Tibial nerve (tissue), 4 donors: Measurements from ENCODE around the gene PDE8B.

ENCODE experiments used
- EP300 ChIP-seq, 2 donors: sonication (generic); formaldehyde crosslinking; IDR thresholded peaks; one replicate each; pipeline ENCODE4 v1.6.1; 2017; ENCODE audit warnings: antibody characterized with exemption in 2 of 2, mild to moderate bottlenecking in 1 of 2
- POLR2A ChIP-seq, 2 donors: fragments of 450-650 bp; IDR thresholded peaks; one replicate each; pipeline ENCODE4 v1.6.1; 2017; ENCODE audit warnings: antibody characterized with exemption in 2 of 2, mild to moderate bottlenecking in 2 of 2, moderate library complexity in 2 of 2
- TF ChIP-seq, protein P1 (sequence below), 5 experiments: fragments of 200-600 bp in 3 of 5; fragments of 450-650 bp in 2 of 5; sonication (generic) in 3 of 5; IDR thresholded peaks; one replicate each; pipeline ENCODE4 v1.5.1; 2016 to 2019; ENCODE audit warnings: antibody characterized with exemption in 5 of 5, mild to moderate bottlenecking in 3 of 5, moderate library complexity in 2 of 5

DNA sequence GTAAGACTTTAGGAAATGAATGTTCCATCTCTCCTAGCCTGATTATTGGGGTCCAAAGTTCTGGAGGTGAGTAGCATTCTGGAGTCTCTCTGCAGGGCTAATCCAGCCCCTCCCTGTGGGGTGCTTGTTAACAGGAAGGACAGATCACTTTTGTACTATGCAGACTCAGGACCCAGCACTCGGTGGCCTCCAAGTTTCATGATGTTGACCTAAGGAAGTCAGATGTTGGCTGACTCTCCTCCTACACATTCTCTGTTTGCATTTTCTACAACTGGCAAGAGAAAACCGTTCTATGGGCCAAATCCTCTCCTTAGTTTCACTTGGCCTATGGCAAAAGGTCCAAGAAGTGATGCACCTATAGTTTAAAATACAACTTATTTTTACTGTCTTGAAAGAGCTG is 5.5 kb upstream of the PDE8B start:
- TF ChIP-seq POLR2A (IDR thresholded peaks at IDR 0.05) (no peak), EP300 (IDR thresholded peaks at IDR 0.05) (no peak)
- TF ChIP-seq, protein P1, sequence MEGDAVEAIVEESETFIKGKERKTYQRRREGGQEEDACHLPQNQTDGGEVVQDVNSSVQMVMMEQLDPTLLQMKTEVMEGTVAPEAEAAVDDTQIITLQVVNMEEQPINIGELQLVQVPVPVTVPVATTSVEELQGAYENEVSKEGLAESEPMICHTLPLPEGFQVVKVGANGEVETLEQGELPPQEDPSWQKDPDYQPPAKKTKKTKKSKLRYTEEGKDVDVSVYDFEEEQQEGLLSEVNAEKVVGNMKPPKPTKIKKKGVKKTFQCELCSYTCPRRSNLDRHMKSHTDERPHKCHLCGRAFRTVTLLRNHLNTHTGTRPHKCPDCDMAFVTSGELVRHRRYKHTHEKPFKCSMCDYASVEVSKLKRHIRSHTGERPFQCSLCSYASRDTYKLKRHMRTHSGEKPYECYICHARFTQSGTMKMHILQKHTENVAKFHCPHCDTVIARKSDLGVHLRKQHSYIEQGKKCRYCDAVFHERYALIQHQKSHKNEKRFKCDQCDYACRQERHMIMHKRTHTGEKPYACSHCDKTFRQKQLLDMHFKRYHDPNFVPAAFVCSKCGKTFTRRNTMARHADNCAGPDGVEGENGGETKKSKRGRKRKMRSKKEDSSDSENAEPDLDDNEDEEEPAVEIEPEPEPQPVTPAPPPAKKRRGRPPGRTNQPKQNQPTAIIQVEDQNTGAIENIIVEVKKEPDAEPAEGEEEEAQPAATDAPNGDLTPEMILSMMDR (IDR thresholded peaks at IDR 0.05): no peak
